HL-60 (cell line): ENCODE results near the gene SPCS1.

Experiments used
- CTCF ChIP-seq: IDR thresholded peaks from one replicate; pipeline ENCODE4 v1.5.1; 2011; ENCODE audit warnings: low read length, control low read depth, inconsistent platforms; ENCODE audit not compliant: insufficient read depth
- POLR2AphosphoS5 ChIP-seq: IDR thresholded peaks from 2 replicates; pipeline ENCODE4 v1.6.1; 2012; ENCODE audit warnings: low read depth
- REST ChIP-seq: IDR thresholded peaks from 2 replicates; pipeline ENCODE4 v1.6.1; 2012; ENCODE audit warnings: low read depth; ENCODE audit not compliant: insufficient replicate concordance

- no peak for TF ChIP-seq CTCF
- TF ChIP-seq REST, result no peak
- TF ChIP-seq POLR2AphosphoS5, result no peak
Observed at GRCh38 chr3:52730681-52731080, 24.8 kb downstream of the SPCS1 start.
